ENCODE data around the gene CMYA5.

CMYA5 gene

GRCh38 chr5:79842991-79843390 lies 153.4 kb downstream of the CMYA5 start:
- no peak overlapping the region for H3K27ac ChIP-seq
- no peak for TF ChIP-seq CTCF (conservative IDR thresholded peaks at IDR 0.05)

DNA sequence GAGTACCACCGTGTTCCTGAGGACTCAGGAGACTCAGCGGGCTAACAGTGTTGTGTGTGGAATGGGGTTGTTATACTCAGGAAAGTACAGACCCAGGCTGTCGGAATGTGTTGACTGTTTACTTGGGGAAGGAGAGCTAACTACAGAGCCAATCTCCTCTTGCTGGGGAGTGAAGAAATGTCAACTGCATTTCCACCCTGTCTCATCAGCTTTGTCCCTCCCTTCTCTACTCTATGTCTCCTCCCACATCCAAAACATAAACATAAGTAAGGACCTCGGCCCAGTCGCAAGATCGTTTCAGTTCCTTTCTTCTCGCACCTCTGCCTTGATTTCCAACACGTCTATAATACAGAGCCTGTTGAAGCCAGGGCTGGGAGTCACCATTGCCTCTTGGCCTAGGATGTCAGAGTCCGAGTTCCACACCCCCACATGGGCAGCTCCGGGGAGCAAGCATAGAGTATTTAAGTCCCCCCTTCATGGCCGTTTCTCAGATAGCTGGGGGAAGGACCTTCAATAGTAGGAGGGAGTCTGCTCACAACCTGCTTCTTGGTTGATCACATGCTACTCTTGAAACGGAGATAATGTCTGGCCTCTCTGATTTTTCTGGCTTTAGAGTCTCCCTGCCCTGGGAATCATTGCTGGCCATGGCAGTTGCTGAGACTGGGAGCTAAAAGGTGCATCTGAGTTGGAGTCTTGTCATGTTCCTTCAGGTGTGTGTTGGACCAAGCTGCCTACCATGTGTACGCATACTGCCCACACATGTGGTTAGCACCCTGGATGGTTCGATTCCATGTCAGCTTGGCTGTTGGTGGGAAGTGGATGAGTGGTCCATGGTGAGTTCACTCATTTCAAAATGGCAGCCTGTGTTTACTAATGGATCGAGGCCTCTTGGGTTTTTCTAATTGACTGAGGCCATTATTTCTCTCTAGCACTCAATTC lies 154.1 kb downstream of the CMYA5 start:
- no peak overlapping the region for H3K27ac ChIP-seq
- no peak for TF ChIP-seq CTCF (conservative IDR thresholded peaks at IDR 0.05)

DNA sequence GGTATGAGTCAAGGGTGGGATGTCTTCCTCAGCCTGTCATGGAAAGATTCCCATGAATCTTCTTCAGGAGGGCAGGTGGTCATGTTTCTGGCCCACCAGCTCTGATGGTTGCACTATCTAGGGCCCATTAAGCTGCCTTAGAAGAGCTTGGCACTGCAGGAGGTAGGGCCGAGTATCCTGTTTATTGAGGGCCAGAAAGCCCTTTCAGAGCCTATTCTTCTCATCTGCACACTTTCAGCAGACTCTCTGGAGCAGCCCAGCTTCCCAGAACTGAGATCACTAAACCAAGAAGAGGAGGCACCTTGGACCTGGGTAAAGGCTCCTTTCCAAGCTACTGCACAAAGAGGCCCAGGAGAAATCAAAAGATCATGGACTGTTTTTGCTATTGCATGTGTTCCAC lies 154.9 kb downstream of the CMYA5 start:
- H3K27ac ChIP-seq: no peak overlapping the region
- TF ChIP-seq CTCF (conservative IDR thresholded peaks at IDR 0.05): no peak

- no peak overlapping the region for H3K27ac ChIP-seq
Observed at GRCh38 chr5:79845448-79846197, 156.0 kb downstream of the CMYA5 start.

GRCh38 chr5:79846198-79846521 lies 156.5 kb downstream of the CMYA5 start:
- no peak overlapping the region for H3K27ac ChIP-seq
- TF ChIP-seq CTCF (conservative IDR thresholded peaks at IDR 0.05): no peak

More at GRCh38 chr5:79845448-79846197, 156.0 kb downstream of the CMYA5 start:
- no peak for TF ChIP-seq CTCF (conservative IDR thresholded peaks at IDR 0.05)

DNA sequence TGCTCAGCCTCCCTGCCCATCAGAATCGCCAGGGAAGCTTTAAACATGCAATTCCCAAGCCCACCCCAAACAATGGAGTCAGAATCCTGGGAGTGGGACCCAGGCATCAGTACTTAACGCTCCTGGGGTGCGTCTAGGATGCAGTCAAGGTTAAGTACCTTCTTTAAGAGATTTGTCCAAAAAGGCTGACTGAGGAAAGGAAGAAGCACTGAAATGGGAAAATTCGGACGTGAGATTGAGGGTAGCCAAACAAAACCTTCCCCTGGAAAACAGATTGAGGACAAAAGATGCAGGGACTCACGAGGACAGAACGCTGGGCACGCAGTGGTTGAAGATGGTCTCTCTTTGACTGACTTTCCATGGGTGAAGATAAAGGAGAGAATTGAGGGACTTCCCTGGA lies 157.9 kb downstream of the CMYA5 start:
- no peak for TF ChIP-seq CTCF (conservative IDR thresholded peaks at IDR 0.05)
- H3K27ac ChIP-seq: no peak overlapping the region

DNA sequence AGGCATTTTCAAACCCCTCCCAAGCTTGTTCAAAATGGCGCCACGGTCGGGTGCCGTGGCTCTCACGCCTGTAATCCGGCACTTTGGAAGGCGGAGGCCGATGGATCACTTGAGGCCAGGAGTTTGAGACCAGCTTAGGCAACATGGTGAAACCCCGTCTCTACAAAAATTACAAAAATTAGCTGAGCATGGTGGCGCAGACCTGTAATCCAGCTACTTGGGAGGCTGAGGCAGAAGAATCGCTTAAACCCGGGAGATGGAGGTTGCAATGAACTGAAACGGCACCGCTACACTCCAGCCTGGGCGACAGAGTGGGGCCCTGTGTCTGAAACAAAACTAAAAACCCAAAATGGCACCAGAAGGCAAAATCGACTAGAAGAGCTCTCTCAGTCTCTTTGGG lies 159.4 kb downstream of the CMYA5 start:
- no peak overlapping the region for H3K27ac ChIP-seq
- TF ChIP-seq CTCF (conservative IDR thresholded peaks at IDR 0.05): no peak
